Measurements from ENCODE around the gene BABAM2.

DNA sequence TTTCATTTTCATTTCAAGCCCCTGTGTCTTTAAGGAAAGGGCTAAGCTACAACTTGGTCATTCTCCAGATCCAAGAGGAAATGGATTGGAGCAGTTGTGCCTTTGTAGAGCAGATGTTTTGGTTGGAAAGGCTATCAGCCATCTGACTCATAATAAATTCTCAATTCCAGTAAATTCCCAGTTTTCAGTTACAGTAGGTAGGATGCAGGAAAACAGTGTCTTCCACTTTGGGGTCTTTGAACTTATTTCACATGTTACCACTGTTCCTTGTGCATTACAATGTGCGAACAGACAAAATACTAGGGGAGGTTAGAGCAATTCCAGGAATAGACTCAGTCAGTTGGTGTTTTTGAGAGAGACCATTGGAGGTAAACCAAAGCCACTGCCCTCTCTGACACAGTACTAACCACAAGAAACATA lies 211.9 kb downstream of the BABAM2 start:
- TF ChIP-seq, protein P1, sequence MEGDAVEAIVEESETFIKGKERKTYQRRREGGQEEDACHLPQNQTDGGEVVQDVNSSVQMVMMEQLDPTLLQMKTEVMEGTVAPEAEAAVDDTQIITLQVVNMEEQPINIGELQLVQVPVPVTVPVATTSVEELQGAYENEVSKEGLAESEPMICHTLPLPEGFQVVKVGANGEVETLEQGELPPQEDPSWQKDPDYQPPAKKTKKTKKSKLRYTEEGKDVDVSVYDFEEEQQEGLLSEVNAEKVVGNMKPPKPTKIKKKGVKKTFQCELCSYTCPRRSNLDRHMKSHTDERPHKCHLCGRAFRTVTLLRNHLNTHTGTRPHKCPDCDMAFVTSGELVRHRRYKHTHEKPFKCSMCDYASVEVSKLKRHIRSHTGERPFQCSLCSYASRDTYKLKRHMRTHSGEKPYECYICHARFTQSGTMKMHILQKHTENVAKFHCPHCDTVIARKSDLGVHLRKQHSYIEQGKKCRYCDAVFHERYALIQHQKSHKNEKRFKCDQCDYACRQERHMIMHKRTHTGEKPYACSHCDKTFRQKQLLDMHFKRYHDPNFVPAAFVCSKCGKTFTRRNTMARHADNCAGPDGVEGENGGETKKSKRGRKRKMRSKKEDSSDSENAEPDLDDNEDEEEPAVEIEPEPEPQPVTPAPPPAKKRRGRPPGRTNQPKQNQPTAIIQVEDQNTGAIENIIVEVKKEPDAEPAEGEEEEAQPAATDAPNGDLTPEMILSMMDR (IDR thresholded peaks at IDR 0.05 in 4 of 5, conservative IDR thresholded peaks at IDR 0.05 in 1 of 5) = no peak
- TF ChIP-seq POLR2A (IDR thresholded peaks at IDR 0.05) = no peak

Data from gastrocnemius medialis (tissue), 4 donors.